ENCODE measurements around the gene CELA3B.

DNA sequence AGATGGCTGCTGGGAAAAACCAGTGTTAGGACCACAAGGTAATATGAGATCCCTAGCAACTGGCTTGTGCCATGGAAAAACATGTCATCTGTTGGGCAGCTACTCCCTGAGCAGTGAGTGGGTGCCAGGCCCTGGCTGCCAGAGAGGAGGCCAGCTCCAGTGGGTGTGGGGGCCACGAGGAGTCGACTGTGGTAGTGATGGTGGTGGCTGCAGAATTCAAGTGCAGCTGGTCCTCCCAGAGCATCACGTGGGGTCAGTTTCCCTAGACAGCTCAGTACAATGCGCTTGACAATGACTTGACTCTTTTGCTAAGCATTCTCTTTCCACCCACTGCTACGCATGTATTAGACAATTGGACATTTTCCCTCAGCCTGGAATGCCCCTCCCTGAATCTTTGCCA is 61.2 kb downstream of the CELA3B start:
- TF ChIP-seq, protein P1, sequence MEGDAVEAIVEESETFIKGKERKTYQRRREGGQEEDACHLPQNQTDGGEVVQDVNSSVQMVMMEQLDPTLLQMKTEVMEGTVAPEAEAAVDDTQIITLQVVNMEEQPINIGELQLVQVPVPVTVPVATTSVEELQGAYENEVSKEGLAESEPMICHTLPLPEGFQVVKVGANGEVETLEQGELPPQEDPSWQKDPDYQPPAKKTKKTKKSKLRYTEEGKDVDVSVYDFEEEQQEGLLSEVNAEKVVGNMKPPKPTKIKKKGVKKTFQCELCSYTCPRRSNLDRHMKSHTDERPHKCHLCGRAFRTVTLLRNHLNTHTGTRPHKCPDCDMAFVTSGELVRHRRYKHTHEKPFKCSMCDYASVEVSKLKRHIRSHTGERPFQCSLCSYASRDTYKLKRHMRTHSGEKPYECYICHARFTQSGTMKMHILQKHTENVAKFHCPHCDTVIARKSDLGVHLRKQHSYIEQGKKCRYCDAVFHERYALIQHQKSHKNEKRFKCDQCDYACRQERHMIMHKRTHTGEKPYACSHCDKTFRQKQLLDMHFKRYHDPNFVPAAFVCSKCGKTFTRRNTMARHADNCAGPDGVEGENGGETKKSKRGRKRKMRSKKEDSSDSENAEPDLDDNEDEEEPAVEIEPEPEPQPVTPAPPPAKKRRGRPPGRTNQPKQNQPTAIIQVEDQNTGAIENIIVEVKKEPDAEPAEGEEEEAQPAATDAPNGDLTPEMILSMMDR (IDR thresholded peaks at IDR 0.05; ENCODE audit: low read length) = no peak
- no peak for TF ChIP-seq EZH2 (optimal IDR thresholded peaks at IDR 0.05; ENCODE audit: low read depth, low read length)
- TF ChIP-seq EZH2phosphoT487 (IDR thresholded peaks at IDR 0.05; ENCODE audit: low read length) = no peak
